ENCODE measurements around the gene ULBP1. TPM values are rescaled to one million over a fixed set of nuclear protein-coding genes. Genes with fewer than 3 reads are reported as not detected.
"Not testable (repeated sequence)": the region's sequence is repeated elsewhere in the genome, so short reads cannot be mapped to it uniquely, and the experiment has no call there.

The ULBP1 gene
- total RNA-seq, 1 experiment from 2014 or later: 3.1 TPM

DNA sequence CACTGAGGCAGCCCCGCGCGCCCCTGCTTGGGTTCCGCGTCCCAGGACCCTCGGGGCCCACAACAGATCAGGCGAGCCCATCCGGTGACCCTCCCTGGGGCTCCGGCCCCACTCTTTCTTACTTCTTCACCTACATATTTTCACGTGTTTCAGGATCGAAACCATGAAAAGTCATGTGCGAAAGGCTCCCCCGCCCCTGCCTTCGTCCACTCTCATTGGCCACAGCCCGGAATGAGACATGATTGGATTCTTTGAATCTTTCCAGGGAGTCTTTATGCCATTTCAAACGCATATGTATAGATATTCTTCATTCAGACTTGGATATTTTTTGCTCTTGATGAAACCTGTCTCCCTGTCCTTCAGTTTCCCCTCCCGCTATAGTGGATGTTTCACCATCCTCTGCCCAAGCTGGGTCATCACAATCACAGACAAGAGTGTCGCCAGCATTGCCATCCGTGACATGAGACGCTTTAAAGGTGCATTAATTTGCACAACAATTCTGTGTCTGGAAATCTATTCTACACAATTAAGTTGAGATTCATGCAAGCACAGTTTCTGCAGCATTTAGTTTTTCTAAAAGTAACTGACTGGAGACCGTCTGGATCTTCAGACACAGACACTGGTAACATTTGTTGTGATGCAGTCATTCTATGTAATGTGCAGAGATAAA is 8.6 kb upstream of the ULBP1 start:
- H3K9me3 ChIP-seq (ENCODE audit: control insufficient read depth, insufficient read depth, low read depth, low read length); H3K4me3 ChIP-seq (ENCODE audit: low read depth in 2 of 2, low read length in 2 of 2); POLR2A ChIA-PET; BruUV-seq (replicated peaks); H3K4me1 ChIP-seq (ENCODE audit: control insufficient read depth, insufficient read depth, low read length); H3K27ac ChIP-seq (ENCODE audit: low read length); CTCF ChIA-PET; DNase-seq (ENCODE audit: low read depth, low spot score); ATAC-seq; intact Hi-C loops (cut with micrococcal nuclease; ENCODE audit: unreplicated experiment); H3K36me3 ChIP-seq (ENCODE audit: control insufficient read depth, insufficient read depth, low read length); in situ Hi-C loops (cut with HindIII; ENCODE audit: low pct_unique_long_range_greater_than_20kb, low sequenced_read_pairs): not testable (repeated sequence)
- H3K27me3 ChIP-seq (ENCODE audit: control insufficient read depth, insufficient read depth, low read length): peaks cover 17% of the 10 kb centered on the region

DNA sequence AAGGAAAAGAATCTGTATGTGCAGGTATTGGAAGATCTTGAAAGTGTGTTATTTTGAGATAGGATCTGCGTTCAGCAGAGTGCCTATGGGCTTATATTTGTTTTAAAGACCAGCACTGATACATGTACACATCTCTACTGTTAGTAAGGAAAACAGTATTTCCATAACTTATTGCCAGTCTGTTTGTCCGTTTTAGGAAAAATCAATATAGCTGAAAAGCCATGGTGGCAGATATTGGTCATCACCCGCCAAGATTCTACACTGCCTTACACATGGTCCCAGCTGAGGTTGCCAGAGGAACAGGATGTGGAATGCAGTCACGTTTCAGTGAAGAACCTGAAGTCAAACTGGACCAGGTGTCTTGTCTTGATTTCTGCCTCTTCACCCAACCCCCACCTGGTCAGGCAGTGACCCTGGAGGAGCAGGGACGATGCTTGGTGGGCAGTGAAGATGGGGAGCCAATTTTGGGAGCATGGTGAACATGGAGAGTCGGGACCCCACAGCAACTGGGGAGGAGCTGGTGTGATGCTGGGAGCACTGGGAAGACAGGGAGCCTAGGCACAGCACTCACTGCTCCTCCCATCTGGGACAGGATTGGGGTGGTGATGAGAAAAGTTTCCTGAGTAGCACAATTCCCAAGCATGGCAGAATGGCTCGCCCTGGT is 8.0 kb upstream of the ULBP1 start:
- intact Hi-C loops (cut with micrococcal nuclease; ENCODE audit: unreplicated experiment); POLR2A ChIA-PET: not testable (repeated sequence)
- H3K27me3 ChIP-seq (ENCODE audit: control insufficient read depth, insufficient read depth, low read length): peaks cover 15% of the 10 kb centered on the region

DNA sequence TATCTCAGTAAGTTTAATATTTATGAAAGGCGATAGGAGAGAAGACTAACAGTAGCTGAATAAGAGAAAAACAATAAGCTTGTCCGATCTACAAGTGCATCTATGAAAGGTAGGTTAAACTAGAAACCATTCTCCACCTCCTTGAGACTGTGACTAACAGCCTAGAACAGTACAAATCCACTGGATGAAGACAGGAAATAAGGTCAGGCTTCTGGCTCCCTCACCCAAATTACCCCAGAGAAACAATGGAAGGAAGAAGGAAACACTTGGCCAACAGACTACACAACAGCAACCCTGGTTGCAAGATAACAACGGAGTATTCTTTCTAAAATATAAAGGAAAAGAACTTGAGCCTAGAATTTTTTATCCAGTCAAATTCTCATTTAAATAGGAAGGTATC is 5.6 kb upstream of the ULBP1 start:
- CTCF ChIA-PET; POLR2A ChIA-PET; H3K9me3 ChIP-seq (ENCODE audit: control insufficient read depth, insufficient read depth, low read depth, low read length); BruUV-seq (replicated peaks); intact Hi-C loops (cut with micrococcal nuclease; ENCODE audit: unreplicated experiment); H3K27me3 ChIP-seq (ENCODE audit: control insufficient read depth, insufficient read depth, low read length); DNase-seq (ENCODE audit: low read depth, low spot score); H3K4me1 ChIP-seq (ENCODE audit: control insufficient read depth, insufficient read depth, low read length); H3K27ac ChIP-seq (ENCODE audit: low read length); H3K36me3 ChIP-seq (ENCODE audit: control insufficient read depth, insufficient read depth, low read length); H3K4me3 ChIP-seq (ENCODE audit: low read depth in 2 of 2, low read length in 2 of 2); ATAC-seq; in situ Hi-C loops (cut with HindIII; ENCODE audit: low pct_unique_long_range_greater_than_20kb, low sequenced_read_pairs): not testable (repeated sequence)

More for the DNA sequence above, 8.0 kb upstream of the ULBP1 start:
- CTCF ChIA-PET; DNase-seq (ENCODE audit: low read depth, low spot score); in situ Hi-C loops (cut with HindIII; ENCODE audit: low pct_unique_long_range_greater_than_20kb, low sequenced_read_pairs); H3K4me1 ChIP-seq (ENCODE audit: control insufficient read depth, insufficient read depth, low read length); ATAC-seq; H3K36me3 ChIP-seq (ENCODE audit: control insufficient read depth, insufficient read depth, low read length); H3K27ac ChIP-seq (ENCODE audit: low read length); H3K9me3 ChIP-seq (ENCODE audit: control insufficient read depth, insufficient read depth, low read depth, low read length); BruUV-seq (replicated peaks); H3K4me3 ChIP-seq (ENCODE audit: low read depth in 2 of 2, low read length in 2 of 2): not testable (repeated sequence)

DNA sequence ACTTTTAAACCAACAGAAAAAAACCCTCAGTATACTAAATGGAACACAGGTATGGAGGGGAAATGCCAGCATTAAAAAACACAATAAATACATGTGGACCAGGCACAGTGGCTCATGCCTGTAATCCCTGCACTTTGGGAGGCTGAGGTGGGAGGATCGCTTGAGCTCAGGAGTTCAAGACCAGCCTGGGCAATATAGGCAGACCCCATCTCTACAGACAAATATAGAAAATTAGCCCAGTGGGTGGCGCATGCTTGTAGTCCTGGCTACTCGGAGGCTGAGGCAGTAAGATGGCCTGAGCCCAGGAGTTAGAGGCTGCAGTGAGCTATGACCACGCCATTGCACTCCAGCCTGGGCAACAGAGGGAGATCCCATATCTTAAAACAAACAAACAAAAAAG is 3.9 kb upstream of the ULBP1 start:
- in situ Hi-C loops (cut with HindIII; ENCODE audit: low pct_unique_long_range_greater_than_20kb, low sequenced_read_pairs); BruUV-seq (replicated peaks); DNase-seq (ENCODE audit: low read depth, low spot score); H3K9me3 ChIP-seq (ENCODE audit: control insufficient read depth, insufficient read depth, low read depth, low read length); POLR2A ChIA-PET; H3K27ac ChIP-seq (ENCODE audit: low read length); H3K36me3 ChIP-seq (ENCODE audit: control insufficient read depth, insufficient read depth, low read length); H3K4me1 ChIP-seq (ENCODE audit: control insufficient read depth, insufficient read depth, low read length); intact Hi-C loops (cut with micrococcal nuclease; ENCODE audit: unreplicated experiment); ATAC-seq; H3K27me3 ChIP-seq (ENCODE audit: control insufficient read depth, insufficient read depth, low read length); H3K4me3 ChIP-seq (ENCODE audit: low read depth in 2 of 2, low read length in 2 of 2): not testable (repeated sequence)
- CTCF ChIA-PET: interaction anchor here (0.5 to 0.7 kb wide), 2 partner anchors 19 to 24 kb away, joined by 3 to 4 read pairs; no protein-coding TSS in a partner anchor

DNA sequence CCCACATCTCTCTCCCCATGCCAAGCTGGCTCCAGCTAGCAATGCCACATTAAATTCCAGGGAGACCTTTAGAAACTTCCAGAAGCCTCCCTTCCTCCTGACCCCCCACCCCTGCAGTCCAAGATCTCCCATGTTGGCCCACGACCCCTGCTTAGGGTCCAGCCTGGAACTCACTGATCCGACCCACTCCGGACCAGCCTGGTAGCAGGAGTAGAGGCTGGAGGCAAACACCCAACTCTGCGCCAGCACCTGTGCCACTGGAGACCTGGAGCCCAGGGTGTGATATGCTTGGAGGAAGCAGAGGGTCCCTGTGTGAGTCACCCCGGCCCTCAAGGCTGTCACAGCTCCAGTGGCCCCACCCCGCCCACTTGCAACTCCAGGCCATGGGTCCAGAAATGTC is 3.3 kb upstream of the ULBP1 start:
- Histone ChIP-seq H3K4me1 (ENCODE audit: control insufficient read depth, insufficient read depth, low read length) (peaks cover 7% of the 10 kb centered on the region), H3K9me3 (ENCODE audit: control insufficient read depth, insufficient read depth, low read depth, low read length) (no peaks in the 10 kb centered on the region), H3K27me3 (ENCODE audit: control insufficient read depth, insufficient read depth, low read length) (peaks cover 5% of the 10 kb centered on the region), H3K36me3 (ENCODE audit: control insufficient read depth, insufficient read depth, low read length) (no peaks in the 10 kb centered on the region), H3K4me3 (ENCODE audit: low read depth in 2 of 2, low read length in 2 of 2) (no peak overlapping the region), H3K27ac (ENCODE audit: low read length) (no peak overlapping the region)
- intact Hi-C loops (cut with micrococcal nuclease; ENCODE audit: unreplicated experiment): no loop called here
- in situ Hi-C loops (cut with HindIII; ENCODE audit: low pct_unique_long_range_greater_than_20kb, low sequenced_read_pairs): no loop called here
- ATAC-seq (no peak), DNase-seq (ENCODE audit: low read depth, low spot score) (no peak)
- TF ChIP-seq, protein P1, sequence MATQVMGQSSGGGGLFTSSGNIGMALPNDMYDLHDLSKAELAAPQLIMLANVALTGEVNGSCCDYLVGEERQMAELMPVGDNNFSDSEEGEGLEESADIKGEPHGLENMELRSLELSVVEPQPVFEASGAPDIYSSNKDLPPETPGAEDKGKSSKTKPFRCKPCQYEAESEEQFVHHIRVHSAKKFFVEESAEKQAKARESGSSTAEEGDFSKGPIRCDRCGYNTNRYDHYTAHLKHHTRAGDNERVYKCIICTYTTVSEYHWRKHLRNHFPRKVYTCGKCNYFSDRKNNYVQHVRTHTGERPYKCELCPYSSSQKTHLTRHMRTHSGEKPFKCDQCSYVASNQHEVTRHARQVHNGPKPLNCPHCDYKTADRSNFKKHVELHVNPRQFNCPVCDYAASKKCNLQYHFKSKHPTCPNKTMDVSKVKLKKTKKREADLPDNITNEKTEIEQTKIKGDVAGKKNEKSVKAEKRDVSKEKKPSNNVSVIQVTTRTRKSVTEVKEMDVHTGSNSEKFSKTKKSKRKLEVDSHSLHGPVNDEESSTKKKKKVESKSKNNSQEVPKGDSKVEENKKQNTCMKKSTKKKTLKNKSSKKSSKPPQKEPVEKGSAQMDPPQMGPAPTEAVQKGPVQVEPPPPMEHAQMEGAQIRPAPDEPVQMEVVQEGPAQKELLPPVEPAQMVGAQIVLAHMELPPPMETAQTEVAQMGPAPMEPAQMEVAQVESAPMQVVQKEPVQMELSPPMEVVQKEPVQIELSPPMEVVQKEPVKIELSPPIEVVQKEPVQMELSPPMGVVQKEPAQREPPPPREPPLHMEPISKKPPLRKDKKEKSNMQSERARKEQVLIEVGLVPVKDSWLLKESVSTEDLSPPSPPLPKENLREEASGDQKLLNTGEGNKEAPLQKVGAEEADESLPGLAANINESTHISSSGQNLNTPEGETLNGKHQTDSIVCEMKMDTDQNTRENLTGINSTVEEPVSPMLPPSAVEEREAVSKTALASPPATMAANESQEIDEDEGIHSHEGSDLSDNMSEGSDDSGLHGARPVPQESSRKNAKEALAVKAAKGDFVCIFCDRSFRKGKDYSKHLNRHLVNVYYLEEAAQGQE (IDR thresholded peaks at IDR 0.05; ENCODE audit: insufficient read depth in 1 of 2, low read depth in 2 of 2, low read length in 1 of 2): no peak
- TF ChIP-seq, protein P2, sequence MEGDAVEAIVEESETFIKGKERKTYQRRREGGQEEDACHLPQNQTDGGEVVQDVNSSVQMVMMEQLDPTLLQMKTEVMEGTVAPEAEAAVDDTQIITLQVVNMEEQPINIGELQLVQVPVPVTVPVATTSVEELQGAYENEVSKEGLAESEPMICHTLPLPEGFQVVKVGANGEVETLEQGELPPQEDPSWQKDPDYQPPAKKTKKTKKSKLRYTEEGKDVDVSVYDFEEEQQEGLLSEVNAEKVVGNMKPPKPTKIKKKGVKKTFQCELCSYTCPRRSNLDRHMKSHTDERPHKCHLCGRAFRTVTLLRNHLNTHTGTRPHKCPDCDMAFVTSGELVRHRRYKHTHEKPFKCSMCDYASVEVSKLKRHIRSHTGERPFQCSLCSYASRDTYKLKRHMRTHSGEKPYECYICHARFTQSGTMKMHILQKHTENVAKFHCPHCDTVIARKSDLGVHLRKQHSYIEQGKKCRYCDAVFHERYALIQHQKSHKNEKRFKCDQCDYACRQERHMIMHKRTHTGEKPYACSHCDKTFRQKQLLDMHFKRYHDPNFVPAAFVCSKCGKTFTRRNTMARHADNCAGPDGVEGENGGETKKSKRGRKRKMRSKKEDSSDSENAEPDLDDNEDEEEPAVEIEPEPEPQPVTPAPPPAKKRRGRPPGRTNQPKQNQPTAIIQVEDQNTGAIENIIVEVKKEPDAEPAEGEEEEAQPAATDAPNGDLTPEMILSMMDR (IDR thresholded peaks at IDR 0.05): no peak
- TF ChIP-seq TCF7L2 (IDR thresholded peaks at IDR 0.05; ENCODE audit: low read depth, low read length) (no peak), POLR2AphosphoS5 (IDR thresholded peaks at IDR 0.05; ENCODE audit: low read depth, low read length) (no peak), SIN3A (IDR thresholded peaks at IDR 0.05; ENCODE audit: borderline replicate concordance, insufficient read depth, low read depth, low read length) (no peak)
- no TSS peak for BruUV-seq (replicated peaks)
- ChIA-PET CTCF (interaction anchor here (0.5 to 0.7 kb wide), 2 partner anchors 20 to 24 kb away, joined by 3 to 4 read pairs; no protein-coding TSS in a partner anchor), POLR2A (no interaction called here)
